Left renal pelvis (tissue), 4 donors: ENCODE measurements around the gene FREY1. TPM values are rescaled to one million over a fixed set of nuclear protein-coding genes. Genes with fewer than 3 reads are reported as not detected.

Experiments used
- DNase-seq, 4 donors: peaks; one replicate each; pipeline ENCODE4 v3.0.0-alpha.2; 2013; ENCODE audit warnings: low read depth in 4 of 4, low spot score in 3 of 4
- polyA plus RNA-seq, 4 donors: library from polyadenylated mRNA; unstranded; fragments of 120-200 nt; gene quantifications; one replicate each; pipeline ENCODE4 v1.2.1, GENCODE V29; 2013; ENCODE audit not compliant: insufficient read length in 4 of 4

FREY1 gene, protein sequence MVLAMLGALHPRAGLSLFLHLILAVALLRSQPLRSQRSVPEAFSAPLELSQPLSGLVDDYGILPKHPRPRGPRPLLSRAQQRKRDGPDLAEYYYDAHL
- under 1 TPM in 3 of 4 donors, not detected in 1; 0.36 to 0.73 (median 0.37) TPM for polyA plus RNA-seq

DNA sequence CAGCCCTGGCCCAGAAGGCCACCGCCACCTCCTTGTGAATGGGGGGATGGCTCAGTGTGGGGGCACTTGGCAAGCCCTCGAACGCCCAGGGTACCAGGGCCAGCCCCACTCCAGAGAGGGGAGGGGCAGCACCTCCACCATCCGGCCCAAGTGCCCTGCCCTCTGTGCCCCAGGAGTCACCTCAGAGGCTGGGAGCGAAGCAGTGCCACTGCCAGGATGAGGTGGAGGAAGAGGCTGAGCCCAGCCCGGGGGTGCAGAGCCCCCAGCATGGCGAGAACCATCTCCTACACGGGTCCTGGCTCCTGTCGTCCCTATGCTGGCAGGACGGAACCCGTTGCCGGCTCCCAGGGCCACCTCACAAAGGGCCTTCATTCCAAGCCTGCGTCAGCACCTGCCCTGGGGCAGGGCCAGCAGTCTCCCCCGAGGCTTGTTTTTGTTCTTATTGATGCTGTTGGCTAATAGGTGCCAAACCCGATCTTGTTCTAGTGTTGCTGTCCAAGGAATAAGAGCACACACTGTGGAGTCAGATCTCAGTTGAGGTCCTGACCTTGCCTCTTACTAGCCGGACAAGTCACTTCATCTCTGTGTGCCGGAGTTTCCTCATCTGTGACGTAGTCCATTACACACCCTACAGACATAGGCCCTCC lies at the start of gene FREY1:
FREY1 (minus strand) TSS at position 307 of the 647 bp plus-strand sequence; CDS start at position 281, 26 bp downstream.
- no peak for DNase-seq

DNA sequence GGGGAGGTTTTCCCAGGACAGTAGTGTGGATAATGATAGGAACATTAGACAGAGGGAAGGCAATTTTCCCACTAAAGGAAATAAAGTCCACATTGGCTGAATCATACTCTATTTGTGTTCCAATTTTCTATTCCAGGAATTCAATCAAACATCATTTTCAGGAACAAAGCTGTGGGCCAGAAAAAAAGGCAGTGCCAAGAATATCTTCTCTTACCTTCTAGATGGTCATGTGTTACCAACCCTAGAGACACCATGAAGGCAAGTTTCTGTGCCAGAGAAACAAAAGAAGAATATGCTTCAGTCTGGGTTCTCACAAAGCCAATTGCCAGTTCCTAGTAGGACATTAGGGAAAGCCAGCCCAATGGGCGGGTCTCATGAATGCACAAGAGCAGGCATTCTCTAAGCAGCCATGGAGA lies 42.9 kb upstream of the FREY1 start:
- no peak for DNase-seq

DNA sequence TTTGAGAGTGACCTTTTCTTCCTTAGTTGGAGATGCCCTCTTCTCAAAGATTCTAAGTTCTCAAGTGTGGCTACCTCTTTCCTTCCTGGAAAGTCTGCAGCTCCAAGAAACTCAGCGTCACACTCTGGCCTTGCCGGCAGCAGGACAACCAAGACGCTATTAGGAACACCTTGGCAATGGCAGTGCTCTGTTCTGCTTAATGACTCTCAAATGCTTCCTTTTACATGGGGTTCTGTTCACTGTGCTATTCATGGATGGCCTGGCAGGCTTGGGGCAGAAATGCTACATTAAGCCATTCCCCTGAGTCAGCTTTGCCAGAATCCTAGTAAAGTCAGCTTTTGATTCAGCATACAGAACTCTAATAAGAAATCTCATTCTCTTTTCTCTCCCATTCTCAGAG lies 41.3 kb upstream of the FREY1 start:
- no peak for DNase-seq

DNA sequence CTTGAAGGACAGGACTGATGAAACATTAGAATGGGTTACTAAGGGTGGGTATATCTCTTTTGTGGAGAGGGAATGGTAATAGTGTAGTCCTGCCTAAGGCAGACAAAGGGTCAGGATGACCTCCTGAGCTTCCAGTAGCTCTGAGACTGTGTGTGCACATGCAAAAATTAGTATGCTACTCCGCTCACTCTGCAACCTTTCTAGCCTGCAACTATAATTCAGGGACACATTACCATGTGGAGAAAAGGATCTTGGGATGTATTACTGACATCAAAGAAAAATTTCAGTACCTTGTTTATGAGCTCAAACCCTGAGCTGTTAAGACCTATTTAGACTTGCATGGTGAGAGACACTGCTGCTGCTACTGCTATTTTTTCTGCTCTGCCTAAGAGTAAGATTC lies 40.8 kb upstream of the FREY1 start:
- no peak for DNase-seq

DNA sequence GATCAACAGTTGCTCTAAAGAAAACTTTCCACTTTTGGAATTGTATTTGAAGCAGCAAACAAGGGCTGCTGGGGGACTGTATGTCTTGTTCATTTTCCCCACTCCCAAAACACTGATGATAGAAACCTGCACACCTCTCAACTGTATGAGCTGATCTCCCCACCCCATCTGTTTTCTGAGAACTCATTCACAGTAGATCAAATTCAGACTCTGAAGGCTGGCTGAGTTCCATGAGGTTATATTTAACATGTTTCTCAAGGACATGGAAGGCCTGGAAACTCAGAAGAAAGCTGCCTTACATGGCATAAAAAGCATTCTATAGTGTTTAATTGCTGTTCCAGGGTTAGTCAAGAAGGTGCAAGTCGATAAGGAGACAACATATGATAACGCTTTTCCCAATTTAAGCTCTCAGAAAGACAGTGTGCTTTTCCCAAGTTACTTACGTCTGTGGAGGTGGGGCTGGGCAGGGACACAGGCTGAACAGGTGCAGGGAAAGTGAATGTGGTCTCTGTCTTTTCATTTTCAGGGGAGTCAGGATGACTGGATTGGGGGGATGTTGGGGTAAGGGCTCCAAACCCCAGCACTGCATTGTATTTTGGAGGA lies 38.4 kb upstream of the FREY1 start:
- no peak for DNase-seq

DNA sequence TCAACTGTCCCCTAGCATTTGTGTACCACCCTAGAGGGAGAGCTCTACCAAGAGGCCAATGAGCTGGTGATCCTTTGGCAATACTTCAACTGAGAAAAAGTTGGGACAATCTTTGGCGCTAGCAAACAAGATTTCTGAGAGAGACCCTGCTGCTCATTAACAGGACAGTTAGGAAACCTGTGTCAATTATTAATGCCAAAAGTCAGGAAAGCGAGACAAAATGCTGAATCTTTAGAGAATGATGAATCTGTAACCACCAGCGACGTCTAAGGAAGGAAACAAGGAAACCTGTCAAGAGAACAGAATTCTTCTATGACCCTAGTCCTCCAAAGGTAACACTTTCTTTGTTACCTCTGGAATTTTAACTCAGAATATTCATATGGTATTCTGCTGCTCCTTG lies 35.3 kb upstream of the FREY1 start:
- no peak for DNase-seq

- no peak for DNase-seq
Measured at GRCh38 chr11:45941285-45941684, 34.2 kb upstream of the FREY1 start.

- no peak for DNase-seq
Measured at GRCh38 chr11:45939836-45940235, 32.8 kb upstream of the FREY1 start.

DNA sequence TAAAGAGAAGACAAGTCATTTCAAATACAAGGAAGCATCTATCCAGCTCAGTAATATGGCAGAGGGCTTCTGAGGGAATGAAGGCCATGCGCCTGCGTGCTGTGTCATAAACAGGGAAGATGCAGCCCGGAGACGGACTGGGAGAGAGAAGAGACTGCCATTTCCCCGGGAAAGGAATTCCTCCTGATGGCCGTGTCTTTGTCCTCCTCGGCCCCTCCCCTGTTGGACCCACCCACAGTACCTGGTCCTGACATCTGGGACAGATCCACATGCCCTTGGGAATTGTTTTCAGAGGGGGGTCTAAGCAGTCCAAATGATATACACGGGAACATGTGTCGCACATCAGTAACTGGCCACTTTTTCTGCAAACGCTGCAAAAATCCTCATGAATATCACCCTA lies 30.8 kb upstream of the FREY1 start:
- DNase-seq, result no peak

DNA sequence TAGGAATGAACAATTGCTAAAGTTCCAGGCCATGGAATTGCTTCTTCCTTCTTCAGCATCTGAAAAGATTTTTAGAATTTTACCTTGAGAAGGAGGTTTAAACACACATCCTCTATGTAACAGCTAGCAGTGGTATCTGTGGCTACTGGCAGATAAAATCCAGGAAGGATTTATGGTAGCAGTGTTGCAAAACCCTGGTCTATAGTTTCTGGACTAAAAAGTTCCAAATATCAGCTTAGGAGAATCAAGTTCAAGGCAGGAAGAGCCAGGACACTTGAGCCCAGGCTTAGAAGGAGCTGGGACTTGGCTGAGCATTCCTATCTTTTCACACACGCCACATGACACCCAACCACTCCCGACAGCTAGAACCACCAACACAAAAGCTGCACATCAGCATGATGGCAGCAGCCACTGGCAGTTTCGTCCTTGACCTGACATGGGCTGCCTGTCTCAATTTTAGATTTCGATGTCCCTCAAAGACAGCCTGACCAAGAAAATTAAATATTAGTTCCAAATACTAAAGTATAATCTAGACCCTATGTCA lies 29.5 kb upstream of the FREY1 start:
- no peak for DNase-seq

GRCh38 chr11:45935349-45936064 lies 28.4 kb upstream of the FREY1 start:
- no peak for DNase-seq

GRCh38 chr11:45934580-45935318 lies 27.7 kb upstream of the FREY1 start:
- DNase-seq, result no peak

DNA sequence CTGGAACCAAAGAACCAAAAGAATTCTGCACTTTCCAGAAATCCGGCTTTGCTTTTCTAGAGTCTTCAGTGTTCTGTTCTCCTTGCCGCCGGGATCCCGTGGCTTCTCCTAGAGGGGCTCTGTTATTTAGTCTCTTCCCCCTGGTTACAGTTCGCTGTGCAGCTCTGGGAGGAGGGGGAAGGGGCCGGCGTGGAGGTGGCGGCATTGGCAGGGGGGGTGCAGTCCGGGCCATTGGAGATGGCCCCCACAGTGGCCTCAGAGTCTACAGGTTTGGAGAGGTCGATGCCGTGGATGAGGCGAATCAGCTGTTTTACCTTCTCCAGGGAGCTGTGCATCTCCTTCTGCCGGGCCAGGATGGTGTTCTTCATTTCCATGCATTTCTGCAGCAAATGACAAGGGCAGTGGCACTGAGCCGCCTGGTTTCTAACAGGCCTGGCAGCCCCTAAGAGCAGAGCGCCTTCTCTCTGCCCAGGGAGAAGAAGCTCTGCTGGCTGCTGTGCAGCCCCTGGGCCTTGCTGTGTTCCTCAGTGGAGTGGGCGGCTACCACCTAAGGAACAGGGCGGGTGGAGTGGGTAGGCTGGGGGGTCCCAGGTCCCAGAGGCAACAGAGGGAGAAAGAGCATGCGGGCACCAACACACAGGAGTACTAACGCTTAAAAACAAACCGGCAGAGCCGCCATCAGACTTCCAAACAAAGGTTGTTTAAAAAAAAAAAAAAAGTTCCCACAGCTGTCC lies 26.9 kb upstream of the FREY1 start:
- no peak for DNase-seq

GRCh38 chr11:45933131-45933831 lies 26.2 kb upstream of the FREY1 start:
- no peak for DNase-seq

GRCh38 chr11:45932217-45932616 lies 25.1 kb upstream of the FREY1 start:
- DNase-seq, result no peak

DNA sequence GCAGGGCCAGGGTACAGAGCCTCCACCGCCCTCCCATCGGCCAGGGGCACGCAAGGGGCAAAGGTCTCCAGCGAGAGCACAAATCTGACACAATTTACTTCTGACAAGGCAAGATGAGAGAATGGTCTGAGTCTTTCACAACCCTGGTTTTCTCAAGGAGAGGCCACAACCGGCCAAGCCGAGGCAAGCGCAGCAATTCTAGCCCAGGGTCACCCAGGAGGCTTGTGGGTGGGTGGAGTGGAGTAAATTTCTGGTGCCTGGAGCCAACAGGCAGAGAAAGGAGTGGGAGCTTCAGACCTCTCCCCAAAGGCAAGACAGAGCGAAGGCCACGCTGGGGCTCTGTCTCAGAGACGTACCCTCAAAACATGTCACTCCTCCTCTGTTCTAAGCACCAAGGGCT lies 24.7 kb upstream of the FREY1 start:
- DNase-seq, result no peak

GRCh38 chr11:45930951-45931570 lies 24.0 kb upstream of the FREY1 start:
- no peak for DNase-seq

DNA sequence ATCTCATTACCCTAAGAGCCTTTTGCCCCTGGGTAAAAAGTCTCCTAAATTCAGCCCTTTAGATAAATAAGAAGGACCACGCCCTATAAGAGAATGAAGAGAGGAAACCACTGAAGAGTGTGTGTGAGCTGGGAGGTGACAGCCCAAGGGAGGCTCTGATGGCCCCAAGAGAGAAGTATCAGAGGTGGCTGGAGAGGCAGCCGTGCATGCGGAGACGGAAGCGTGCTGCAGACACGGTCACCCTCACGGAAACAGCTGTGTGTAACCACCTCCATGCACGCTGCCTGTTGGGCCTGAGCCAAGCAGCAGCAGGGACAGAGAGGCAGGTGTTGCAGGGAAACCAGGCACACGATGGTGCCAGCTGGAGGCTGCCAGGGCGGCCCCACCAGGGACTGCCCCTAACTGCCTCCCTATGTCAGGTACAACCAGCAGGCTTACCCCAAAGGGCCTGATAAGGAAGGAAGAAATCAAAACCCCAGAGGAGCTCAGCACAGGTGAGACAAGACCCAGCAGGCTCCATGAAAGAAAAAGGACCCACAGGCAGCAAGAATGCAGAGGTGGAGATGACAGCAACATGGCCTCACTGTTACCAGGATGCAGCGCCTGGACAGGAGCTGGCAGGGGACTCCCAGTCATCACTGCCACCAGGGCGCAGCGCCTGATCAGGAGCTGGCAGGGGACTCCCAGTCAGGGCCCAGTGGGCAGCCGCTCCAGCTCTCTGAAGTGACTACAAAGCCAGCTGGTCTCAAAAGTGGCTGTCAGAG lies 23.1 kb upstream of the FREY1 start:
- DNase-seq, result no peak
